NOMO-1 treated with dmso at 0.1 percent for 144 hours (cell line): ENCODE measurements around the gene SERINC4.

Experiments
- DNase-seq: peaks from one replicate; lab custom pipeline; 2025; ENCODE audit not compliant: unreplicated experiment; lab: John Stamatoyannopoulos, UW

Gene SERINC4

DNA sequence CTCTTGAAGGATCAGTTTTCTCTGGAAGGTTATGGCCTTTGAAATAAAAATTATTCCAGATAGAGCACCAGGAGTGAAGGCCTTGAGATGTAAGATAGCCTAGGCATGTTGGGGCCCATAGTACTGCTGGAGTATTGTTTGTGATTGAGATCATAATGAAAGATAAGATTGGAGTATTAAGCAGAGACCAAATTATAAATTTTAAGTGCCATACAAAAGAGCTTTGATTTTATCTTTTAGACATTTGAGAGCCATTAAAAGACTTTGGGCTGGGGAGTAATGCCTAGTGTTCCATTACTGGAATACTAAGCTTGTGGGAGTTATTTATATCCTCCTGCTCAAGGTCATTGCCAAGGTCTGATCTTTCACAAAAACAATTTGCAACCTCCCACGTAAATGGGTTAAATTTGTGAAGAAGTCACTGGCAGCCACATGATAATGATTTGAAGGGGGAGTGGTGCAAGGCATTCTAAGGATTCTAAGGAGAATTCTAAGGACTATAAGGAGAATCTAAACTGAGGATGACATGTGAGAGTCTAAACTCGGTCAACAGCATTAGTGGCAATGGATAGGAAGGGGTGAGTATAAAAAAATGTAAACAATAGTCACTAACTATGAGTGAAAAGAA lies 36.1 kb downstream of the SERINC4 start:
- no peak for DNase-seq

DNA sequence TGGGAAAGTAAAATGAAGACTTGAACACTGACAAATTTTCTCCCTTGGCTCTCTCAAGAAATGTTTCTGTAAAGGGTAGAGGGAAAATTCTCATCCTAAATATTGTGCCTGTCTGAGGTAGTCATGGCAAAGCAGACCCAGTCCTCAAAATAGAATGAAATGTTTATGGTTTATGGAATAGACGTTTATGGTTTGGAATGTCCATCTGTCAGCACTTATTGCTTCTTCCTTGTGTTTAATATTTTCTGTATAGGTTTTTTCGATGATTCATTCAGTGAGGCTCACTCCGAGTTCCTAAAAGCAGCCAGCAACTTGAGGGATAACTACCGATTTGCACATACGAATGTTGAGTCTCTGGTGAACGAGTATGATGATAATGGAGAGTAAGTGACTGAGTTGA lies 37.2 kb downstream of the SERINC4 start:
- no peak for DNase-seq

GRCh38 chr15:43751885-43752284 lies 48.1 kb downstream of the SERINC4 start:
- no peak for DNase-seq

GRCh38 chr15:43749690-43750345 lies 50.2 kb downstream of the SERINC4 start:
- no peak for DNase-seq

GRCh38 chr15:43748376-43748775 lies 51.6 kb downstream of the SERINC4 start:
- no peak for DNase-seq

- peak; percentile 12 for DNase-seq
These were observed 53.1 kb downstream of the SERINC4 start for GRCh38 chr15:43746903-43747309.

- DNase-seq = peak; percentile 71
These were observed 53.6 kb downstream of the SERINC4 start, which contains the start of gene PDIA3 for GRCh38 chr15:43746245-43746902. Gene PDIA3 (plus strand): TSS chr15:43746438. CDS start chr15:43746540, 102 bp downstream.
